HepG2 (cell line): ENCODE results near the gene GDAP2. TPM values are rescaled to one million over a fixed set of nuclear protein-coding genes. Genes with fewer than 3 reads are reported as not detected.

Experiments used
- ATAC-seq: fragments of 200-7000 bp; cut with Tn5 transposase; 3 replicates; pipeline ENCODE4 v1.9.1; 2020; ENCODE audit warnings: mild to moderate bottlenecking, moderate library complexity
- BruUV-seq: library from RNA; stranded (reverse); fragments of 400-500 nt; replicated peaks from 2 replicates; lab custom pipeline; 2021; lab: Mats Ljungman, UMichigan
- CTCF ChIA-PET: fragments of 300-600 bp; formaldehyde crosslinking; extraction: SDS; loops from one replicate; lab custom pipeline; 2021; ENCODE audit warnings: low total read pairs, inconsistent platforms, low intra/inter-chr PET ratio; lab: Yijun Ruan, JAX
- POLR2A ChIA-PET: fragments of 350-600 bp; sonication (Branson Sonifier 250); formaldehyde crosslinking; loops from one replicate; lab custom pipeline; 2020; ENCODE audit warnings: antibody characterized with exemption, inconsistent platforms; lab: Yijun Ruan, JAX
- DNase-seq: peaks from one replicate; pipeline ENCODE4 v3.0.0-alpha.2; 2015; ENCODE audit warnings: low spot score
- FAIRE-seq: peaks from 3 replicates; lab custom pipeline; 2011; peaks lifted over from hg19 to GRCh38; lab: Jason Lieb, UNC
- H2AFZ ChIP-seq: one replicate; pipeline ENCODE4 v1.6.1; 2011; ENCODE audit warnings: low read length, inconsistent platforms
- H3K27ac ChIP-seq: fragments of 300-600 bp; 3 replicates; pipeline ENCODE4 v1.8.0; 2011; ENCODE audit warnings: mixed run types, mild to moderate bottlenecking, mixed read lengths, low read length, inconsistent platforms; ENCODE audit not compliant: insufficient read depth; ENCODE audit errors: extremely low read length
- H3K27me3 ChIP-seq, 2 experiments: fragments of 200-600 bp in 1 of 2; 2 replicates in 1 of 2; 3 replicates in 1 of 2; pipeline versions ENCODE4 v1.6.0 to v1.8.0; 2011; ENCODE audit warnings: low read length in 2 of 2, mild to moderate bottlenecking in 2 of 2, moderate library complexity in 2 of 2, inconsistent platforms in 1 of 2; ENCODE audit not compliant: insufficient read depth in 2 of 2, control insufficient read depth in 1 of 2
- H3K36me3 ChIP-seq, 2 experiments: fragments of 200-600 bp in 1 of 2; replicated peaks in 1 of 2; 2 replicates in 1 of 2; 3 replicates in 1 of 2; pipeline versions ENCODE4 v1.5.1 to v1.8.0; 2011; ENCODE audit warnings: low read length in 2 of 2, inconsistent platforms in 1 of 2; ENCODE audit not compliant: insufficient read depth in 2 of 2, control insufficient read depth in 1 of 2
- H3K4me1 ChIP-seq: 2 replicates; pipeline ENCODE4 v1.5.1; 2012; ENCODE audit warnings: low read length, inconsistent platforms; ENCODE audit not compliant: insufficient read depth
- H3K4me2 ChIP-seq: 2 replicates; pipeline ENCODE4 v1.6.0; 2011; ENCODE audit warnings: low read depth, low read length, inconsistent platforms
- H3K4me3 ChIP-seq, 3 experiments: fragments of 200-600 bp in 1 of 3; sonication (generic), shearing (Covaris generic) in 1 of 3; replicated peaks in 1 of 3; 2 replicates each; pipeline ENCODE4 v1.5.1; 2011 to 2016; ENCODE audit warnings: low read length in 3 of 3, inconsistent platforms in 2 of 3, low read depth in 2 of 3, mild to moderate bottlenecking in 2 of 3, control low read depth in 1 of 3, mixed read lengths in 1 of 3; ENCODE audit not compliant: insufficient read depth in 1 of 3
- H3K79me2 ChIP-seq: one replicate; pipeline ENCODE4 v1.6.1; 2011; ENCODE audit warnings: low read length, inconsistent platforms; ENCODE audit not compliant: insufficient read depth
- H3K9ac ChIP-seq: 2 replicates; pipeline ENCODE4 v1.6.0; 2011; ENCODE audit warnings: mild to moderate bottlenecking, low read depth, low read length, inconsistent platforms; ENCODE audit not compliant: insufficient read depth
- H3K9me3 ChIP-seq: 2 replicates; pipeline ENCODE4 v1.5.1; 2012; ENCODE audit warnings: mild to moderate bottlenecking, low read length
- H4K20me1 ChIP-seq: 2 replicates; pipeline ENCODE4 v1.6.0; 2011; ENCODE audit warnings: inconsistent platforms, mild to moderate bottlenecking, low read length, moderate library complexity; ENCODE audit not compliant: insufficient read depth
- ATRX ChIP-seq: sonication (generic); formaldehyde crosslinking; IDR thresholded peaks from 2 replicates; pipeline ENCODE4 v1.4.0; 2020; ENCODE audit warnings: missing genetic modification reagents, borderline replicate concordance
- KDM6A ChIP-seq: IDR thresholded peaks from 2 replicates; pipeline ENCODE4 v1.6.1; 2016; ENCODE audit warnings: low read depth
- MIER2 ChIP-seq: IDR thresholded peaks from 2 replicates; pipeline ENCODE4 v1.6.1; 2016; ENCODE audit warnings: missing biosample characterization, missing genetic modification reagents
- POLR2AphosphoS2 ChIP-seq: IDR thresholded peaks from 2 replicates; pipeline ENCODE4 v1.6.1; 2011; ENCODE audit warnings: low read depth, low read length, improper control_type of control experiment
- SMYD3 ChIP-seq: sonication (generic); formaldehyde crosslinking; IDR thresholded peaks from 2 replicates; pipeline ENCODE4 v1.8.1; 2023; ENCODE audit warnings: mild to moderate bottlenecking, missing genetic modification reagents
- SP5 ChIP-seq: IDR thresholded peaks from 2 replicates; pipeline ENCODE4 v1.6.1; 2016; ENCODE audit warnings: low read depth, borderline replicate concordance
- TBL1XR1 ChIP-seq: fragments of 150-350 bp; IDR thresholded peaks from 2 replicates; pipeline ENCODE4 v1.6.1; 2014; ENCODE audit warnings: borderline replicate concordance, low read length; ENCODE audit not compliant: partially characterized antibody
- TOE1 ChIP-seq: sonication (generic); formaldehyde crosslinking; IDR thresholded peaks from 2 replicates; pipeline ENCODE4 v1.4.0; 2020; ENCODE audit warnings: mild to moderate bottlenecking, missing genetic modification reagents
- TOPORS ChIP-seq: sonication (generic); formaldehyde crosslinking; IDR thresholded peaks from 2 replicates; pipeline ENCODE4 v1.8.0; 2023; ENCODE audit warnings: mild to moderate bottlenecking, missing genetic modification reagents
- ZNF264 ChIP-seq: sonication (generic); formaldehyde crosslinking; IDR thresholded peaks from 2 replicates; pipeline ENCODE4 v1.4.0; 2020; ENCODE audit warnings: missing genetic modification reagents
- WGBS: methylation state at CpG from one replicate; pipeline ENCODE4 v1.1.6; 2017; ENCODE audit warnings: low lambda C conversion rate; 5-methylcytosine and 5-hydroxymethylcytosine counted together
- in situ Hi-C: cut with HindIII; loops from 2 replicates; pipeline ENCODE4 v1.10.0; 2017; ENCODE audit warnings: low pct_unique_long_range_greater_than_20kb; ENCODE audit not compliant: extremely low pct_ligation_motif_present
- intact Hi-C: fragments of 100-400 bp; cut with micrococcal nuclease; formaldehyde crosslinking; loops from one replicate; pipeline ENCODE4 v1.10.0; 2022; ENCODE audit not compliant: unreplicated experiment
- polyA plus RNA-seq, 8 experiments: library from polyadenylated mRNA; depleted of rRNA in 3 of 8; stranded (reverse) in 7 of 8; unstranded in 1 of 8; fragments of >200 nt; fragmentation: Illumina TruSeq in 4 of 8; extraction: Trizol in 4 of 8; gene quantifications; 2 replicates each; pipeline versions ENCODE4 v1.2.1 to v1.2.3, GENCODE V29; 2011 to 2016; ENCODE audit warnings: low read depth in 4 of 8, missing spikeins in 1 of 8, mixed read lengths in 1 of 8; ENCODE audit not compliant: insufficient read depth in 1 of 8
- total RNA-seq, 5 experiments: library from RNA; depleted of rRNA; stranded (reverse); fragments of >200 nt; fragmentation: Illumina TruSeq; extraction: Trizol; gene quantifications; 2 replicates each; pipeline ENCODE4 v1.2.3, GENCODE V29; 2016; ENCODE audit warnings: low read depth in 1 of 5
- TF ChIP-seq, protein P1 (sequence below): sonication (generic); formaldehyde crosslinking; IDR thresholded peaks from 2 replicates; pipeline ENCODE4 v1.5.0; 2020; ENCODE audit warnings: missing genetic modification reagents

GDAP2 gene
- total and polyA plus RNA-seq, 2 of the 13 experiments (the other 11 are each of a cell fraction or from before 2014, with no cell fraction given), result 11.4 to 23.2 TPM

DNA sequence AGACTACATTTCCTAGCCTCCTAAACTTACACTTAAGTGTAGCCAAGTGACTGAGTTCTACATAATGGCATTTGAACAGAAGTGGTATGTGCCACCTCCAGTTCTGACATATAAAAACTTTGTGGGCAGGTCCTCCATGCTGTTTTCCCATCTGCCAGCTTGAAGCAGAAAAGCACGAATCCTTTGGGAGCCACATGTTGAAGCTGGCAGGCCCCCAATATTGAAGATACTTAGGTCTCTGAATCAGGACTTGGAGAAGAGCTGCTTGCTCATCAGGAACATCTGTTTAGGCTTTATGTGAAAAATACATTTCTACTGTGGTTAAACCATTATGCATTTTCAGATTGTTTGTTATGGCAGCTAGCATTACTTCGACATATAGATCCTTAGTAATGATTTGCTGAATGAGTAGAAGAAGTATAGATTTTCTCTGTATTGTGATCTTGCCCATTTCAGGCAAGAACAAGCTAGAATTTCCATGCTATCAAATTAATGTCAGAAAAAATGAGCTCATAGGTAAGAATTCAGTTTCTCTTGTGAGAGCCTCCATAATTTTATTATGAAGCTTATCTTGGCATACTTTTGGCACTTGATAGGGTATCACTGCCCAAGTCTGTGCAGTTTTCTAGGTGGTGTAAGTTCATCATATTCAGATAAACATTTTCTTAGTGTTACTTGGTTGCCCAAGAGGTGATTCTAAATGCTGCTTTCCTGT, 68.4 kb downstream of the GDAP2 start:
- peaks cover 2 to 4% of the 10 kb centered on the region in 2 experiments; a peak in 3 of 5 replicates for H3K36me3 ChIP-seq
- intact Hi-C loops, result no loop called here
- no peak overlapping the region for H3K27ac ChIP-seq
- no TSS peak for BruUV-seq
- DNase-seq, result no peak
- TF ChIP-seq ATRX (no peak), TOE1 (CRISPR knock-in tag) (no peak), SP5 (no peak), TBL1XR1 (no peak), TOPORS (CRISPR knock-in tag) (no peak), SMYD3 (CRISPR knock-in tag) (no peak), KDM6A (no peak), ZNF264 (CRISPR knock-in tag) (no peak), POLR2AphosphoS2 (no peak), MIER2 (CRISPR knock-in tag) (no peak)
- TF ChIP-seq, protein P1, sequence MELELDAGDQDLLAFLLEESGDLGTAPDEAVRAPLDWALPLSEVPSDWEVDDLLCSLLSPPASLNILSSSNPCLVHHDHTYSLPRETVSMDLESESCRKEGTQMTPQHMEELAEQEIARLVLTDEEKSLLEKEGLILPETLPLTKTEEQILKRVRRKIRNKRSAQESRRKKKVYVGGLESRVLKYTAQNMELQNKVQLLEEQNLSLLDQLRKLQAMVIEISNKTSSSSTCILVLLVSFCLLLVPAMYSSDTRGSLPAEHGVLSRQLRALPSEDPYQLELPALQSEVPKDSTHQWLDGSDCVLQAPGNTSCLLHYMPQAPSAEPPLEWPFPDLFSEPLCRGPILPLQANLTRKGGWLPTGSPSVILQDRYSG (CRISPR knock-in tag), result no peak
- ATAC-seq, result no peak
- H3K79me2 ChIP-seq, result no peaks in the 10 kb centered on the region
- no peak overlapping the region for H3K4me2 ChIP-seq
- H3K4me1 ChIP-seq, result peaks cover 14% of the 10 kb centered on the region
- no peak overlapping the region for H3K4me3 ChIP-seq
- WGBS, result 98% methylated on average over 2 of the region's 2 CpGs
- H3K27me3 ChIP-seq, result no peaks in the 10 kb centered on the region
- H3K9ac ChIP-seq, result no peak overlapping the region
- no peak overlapping the region for H2AFZ ChIP-seq
- no peaks in the 10 kb centered on the region for H3K9me3 ChIP-seq
- in situ Hi-C loops, result no loop called here
- no peak for FAIRE-seq
- ChIA-PET POLR2A (no interaction called here), CTCF (no interaction called here)
- no peaks in the 10 kb centered on the region for H4K20me1 ChIP-seq
